GM12878 (cell line): ENCODE measurements around the gene XRCC2. TPM values are rescaled to one million over a fixed set of nuclear protein-coding genes. Genes with fewer than 3 reads are reported as not detected.

Experiments used
- ATAC-seq: fragments of 200-7000 bp; cut with Tn5 transposase; 3 replicates; pipeline ENCODE4 v1.9.1; 2020; ENCODE audit warnings: mild to moderate bottlenecking, moderate library complexity
- BruUV-seq: library from RNA; stranded (reverse); fragments of 400-500 nt; replicated peaks from 2 replicates; lab custom pipeline; 2021; lab: Mats Ljungman, UMichigan
- CTCF ChIA-PET: fragments of 300-600 bp; sonication (Branson Sonifier 250); formaldehyde crosslinking; extraction: SDS; loops from one replicate; lab custom pipeline; 2021; ENCODE audit warnings: inconsistent platforms; lab: Yijun Ruan, JAX
- POLR2A ChIA-PET: fragments of 350-600 bp; formaldehyde crosslinking; extraction: SDS; loops from one replicate; lab custom pipeline; 2021; ENCODE audit warnings: inconsistent platforms; lab: Charles Lee
- RAD21 ChIA-PET: fragments of 300-600 bp; sonication (Branson Sonifier 250); formaldehyde crosslinking; loops from one replicate; lab custom pipeline; 2023; ENCODE audit warnings: antibody characterized with exemption; ENCODE audit not compliant: unreplicated experiment; lab: Charles Lee
- SMC1A ChIA-PET: fragments of 300-600 bp; sonication (Branson Sonifier 250); formaldehyde crosslinking; loops from one replicate; lab custom pipeline; 2023; ENCODE audit not compliant: unreplicated experiment, uncharacterized antibody; lab: Charles Lee
- DNase-seq: peaks from one replicate; pipeline ENCODE4 v3.0.0-alpha.2; 2011; ENCODE audit warnings: low read depth, low spot score
- FAIRE-seq: peaks from 3 replicates; lab custom pipeline; 2011; peaks lifted over from hg19 to GRCh38; lab: Jason Lieb, UNC
- H2AFZ ChIP-seq: 2 replicates; pipeline ENCODE4 v1.6.0; 2011; ENCODE audit warnings: low read depth, low read length, control low read depth; ENCODE audit not compliant: control insufficient read depth
- H3K27ac ChIP-seq: 2 replicates; pipeline ENCODE4 v1.5.1; 2011; ENCODE audit warnings: control low read depth; ENCODE audit not compliant: control insufficient read depth, insufficient read depth
- H3K27me3 ChIP-seq, 2 experiments: replicated peaks in 1 of 2; 2 replicates each; pipeline versions ENCODE4 v1.6.0 to v1.6.1; 2011; ENCODE audit warnings: low read length in 1 of 2; ENCODE audit not compliant: control insufficient read depth in 2 of 2, insufficient read depth in 2 of 2
- H3K36me3 ChIP-seq, 2 experiments: 2 replicates each; pipeline ENCODE4 v1.5.1; 2011; ENCODE audit warnings: low read length in 1 of 2; ENCODE audit not compliant: control insufficient read depth in 2 of 2, insufficient read depth in 2 of 2
- H3K4me1 ChIP-seq: 2 replicates; pipeline ENCODE4 v1.6.1; 2011; ENCODE audit warnings: mild to moderate bottlenecking, low read length, moderate library complexity, mixed read lengths; ENCODE audit not compliant: control insufficient read depth, insufficient read depth
- H3K4me2 ChIP-seq: 2 replicates; pipeline ENCODE4 v1.6.0; 2011; ENCODE audit warnings: control low read depth; ENCODE audit not compliant: control insufficient read depth, insufficient read depth
- H3K4me3 ChIP-seq: fragments of 200-600 bp; sonication (generic); 2 replicates; pipeline ENCODE4 v1.5.1; 2016
- H3K79me2 ChIP-seq: 2 replicates; pipeline ENCODE4 v1.6.0; 2011; ENCODE audit warnings: low read length; ENCODE audit not compliant: control insufficient read depth, insufficient read depth
- H3K9ac ChIP-seq: 2 replicates; pipeline ENCODE4 v1.8.0; 2011; ENCODE audit warnings: low read length, control low read depth, mixed read lengths; ENCODE audit not compliant: control insufficient read depth, insufficient read depth
- H3K9me3 ChIP-seq: replicated peaks from 3 replicates; pipeline ENCODE4 v1.5.1; 2011; ENCODE audit warnings: mild to moderate bottlenecking, low read length; ENCODE audit not compliant: control insufficient read depth, insufficient read depth
- H4K20me1 ChIP-seq: 2 replicates; pipeline ENCODE4 v1.6.0; 2011; ENCODE audit not compliant: control insufficient read depth, insufficient read depth
- CBX5 ChIP-seq: sonication (generic); IDR thresholded peaks from 2 replicates; pipeline ENCODE4 v1.6.1; 2016; ENCODE audit warnings: low read depth, moderate library complexity, mild to moderate bottlenecking, inconsistent platforms
- ETV6 ChIP-seq, 2 experiments: fragments of 450-650 bp in 1 of 2; IDR thresholded peaks in 1 of 2; conservative IDR thresholded peaks in 1 of 2; 2 replicates each; pipeline ENCODE4 v1.6.1; 2014; ENCODE audit warnings: antibody characterized with exemption in 1 of 2, borderline replicate concordance in 1 of 2, low read depth in 1 of 2, mild to moderate bottlenecking in 1 of 2, moderate library complexity in 1 of 2
- FOXM1 ChIP-seq: IDR thresholded peaks from 2 replicates; pipeline ENCODE4 v1.6.1; 2012; ENCODE audit warnings: low read depth, mild to moderate bottlenecking, inconsistent platforms, low read length, moderate library complexity
- KDM1A ChIP-seq: fragments of 200-600 bp; sonication (generic); IDR thresholded peaks from 2 replicates; pipeline ENCODE4 v1.6.1; 2016; ENCODE audit warnings: borderline replicate concordance
- NKRF ChIP-seq: fragments of 450-650 bp; conservative IDR thresholded peaks from 2 replicates; pipeline ENCODE4 v1.6.1; 2017; ENCODE audit warnings: mild to moderate bottlenecking, moderate library complexity
- PAX5 ChIP-seq: IDR thresholded peaks from 2 replicates; pipeline ENCODE4 v1.6.1; 2011; ENCODE audit warnings: low read depth, low read length, borderline replicate concordance
- RCOR1 ChIP-seq: conservative IDR thresholded peaks from 2 replicates; pipeline ENCODE4 v1.6.1; 2012; ENCODE audit warnings: low read depth, low read length, improper control_type of control experiment
- SMAD1 ChIP-seq: fragments of 450-650 bp; IDR thresholded peaks from 2 replicates; pipeline ENCODE4 v1.6.1; 2018; ENCODE audit warnings: mild to moderate bottlenecking, low read depth; ENCODE audit not compliant: partially characterized antibody
- SMARCA5 ChIP-seq: fragments of 450-650 bp; IDR thresholded peaks from 2 replicates; pipeline ENCODE4 v1.6.1; 2017; ENCODE audit warnings: mild to moderate bottlenecking
- SREBF1 ChIP-seq: IDR thresholded peaks from 2 replicates; pipeline ENCODE4 v1.6.1; 2012; ENCODE audit warnings: mild to moderate bottlenecking, low read length
- USF1 ChIP-seq: IDR thresholded peaks from 2 replicates; pipeline ENCODE4 v1.6.1; 2011; ENCODE audit warnings: borderline replicate concordance, low read depth, mild to moderate bottlenecking, moderate library complexity, mixed read lengths, low read length; ENCODE audit not compliant: insufficient read depth; ENCODE audit errors: extremely low read length
- WGBS: methylation state at CpG from one replicate; pipeline ENCODE4 v1.1.6; 2016; ENCODE audit warnings: low lambda C conversion rate; ENCODE audit not compliant: insufficient replicate concordance, insufficient coverage; ENCODE audit errors: missing lambda C conversion rate; 5-methylcytosine and 5-hydroxymethylcytosine counted together
- in situ Hi-C: fragments of 300-500 bp; cut with MboI; formaldehyde crosslinking; loops from 9 replicates; pipeline ENCODE4 v1.14.3; 2018; ENCODE audit warnings: mixed read lengths
- intact Hi-C: fragments of 100-400 bp; cut with micrococcal nuclease; formaldehyde crosslinking; loops from one replicate; pipeline ENCODE4 v1.14.2; 2022; ENCODE audit not compliant: unreplicated experiment
- polyA plus RNA-seq, 11 experiments: library from polyadenylated mRNA; depleted of rRNA in 4 of 11; unstranded in 6 of 11; stranded (reverse) in 5 of 11; fragments of >200 nt; fragmentation: Nextera tagmentation in 4 of 11; fragmentation: Illumina TruSeq in 1 of 11; extraction: Ambion mirVana in 4 of 11; extraction: Trizol in 1 of 11; gene quantifications; 1 replicate in 1 of 11; 2 replicates in 10 of 11; pipeline versions ENCODE4 v1.2.1 to v1.2.3, GENCODE V29; 2011 to 2016; ENCODE audit warnings: inconsistent platforms in 2 of 11, missing spikeins in 2 of 11, low read depth in 1 of 11
- total RNA-seq, 4 experiments: library from RNA; depleted of rRNA in 3 of 4; stranded (reverse); fragments of >200 nt in 3 of 4; fragmentation: Illumina TruSeq in 1 of 4; extraction: Trizol in 1 of 4; gene quantifications; 2 replicates each; pipeline versions ENCODE4 v1.2.1 to v1.2.3, GENCODE V29; 2013 to 2021
- TF ChIP-seq, protein P1 (sequence below): fragments of 450-650 bp; IDR thresholded peaks from 2 replicates; pipeline ENCODE4 v1.6.1; 2017; ENCODE audit warnings: borderline replicate concordance
- TF ChIP-seq, protein P2 (sequence below): fragments of 450-650 bp; IDR thresholded peaks from 2 replicates; pipeline ENCODE4 v1.6.1; 2016; ENCODE audit warnings: mild to moderate bottlenecking

Gene XRCC2
- total and polyA plus RNA-seq, 10 of the 15 experiments (the other 5 are each of a cell fraction or from before 2014, with no cell fraction given) = 4.8 to 21.4 (median 13.9) TPM

- ATAC-seq = no peak
Observed at GRCh38 chr7:152618427-152618826, 57.5 kb downstream of the XRCC2 start.

More at GRCh38 chr7:152618427-152618826, 57.5 kb downstream of the XRCC2 start:
- no peaks in the 10 kb centered on the region for H3K9me3 ChIP-seq
- H3K9ac ChIP-seq = no peak overlapping the region
- POLR2A ChIA-PET = interaction anchor here (0.6 kb wide), 1 partner anchor 36 kb away, joined by 3 read pairs; no protein-coding TSS in a partner anchor
- intact Hi-C loops = no loop called here
- BruUV-seq = no TSS peak
- no peaks in the 10 kb centered on the region for H3K27me3 ChIP-seq
- WGBS = 77% methylated on average over 5 of the region's 5 CpGs
- FAIRE-seq (no peak), DNase-seq (no peak)
- no peaks in the 10 kb centered on the region for H4K20me1 ChIP-seq
- CTCF ChIA-PET = no interaction called here
- SMC1A ChIA-PET = interaction anchor here (1.6 kb wide), 1 partner anchor 288 kb away, joined by 3 read pairs; no protein-coding TSS in a partner anchor
- H2AFZ ChIP-seq = no peak overlapping the region
- H3K79me2 ChIP-seq = no peaks in the 10 kb centered on the region
- no peak overlapping the region for H3K27ac ChIP-seq
- no peak for TF ChIP-seq RCOR1
- TF ChIP-seq USF1 = no peak
- no peak for TF ChIP-seq NKRF
- TF ChIP-seq CBX5 = no peak
- TF ChIP-seq, protein P1, sequence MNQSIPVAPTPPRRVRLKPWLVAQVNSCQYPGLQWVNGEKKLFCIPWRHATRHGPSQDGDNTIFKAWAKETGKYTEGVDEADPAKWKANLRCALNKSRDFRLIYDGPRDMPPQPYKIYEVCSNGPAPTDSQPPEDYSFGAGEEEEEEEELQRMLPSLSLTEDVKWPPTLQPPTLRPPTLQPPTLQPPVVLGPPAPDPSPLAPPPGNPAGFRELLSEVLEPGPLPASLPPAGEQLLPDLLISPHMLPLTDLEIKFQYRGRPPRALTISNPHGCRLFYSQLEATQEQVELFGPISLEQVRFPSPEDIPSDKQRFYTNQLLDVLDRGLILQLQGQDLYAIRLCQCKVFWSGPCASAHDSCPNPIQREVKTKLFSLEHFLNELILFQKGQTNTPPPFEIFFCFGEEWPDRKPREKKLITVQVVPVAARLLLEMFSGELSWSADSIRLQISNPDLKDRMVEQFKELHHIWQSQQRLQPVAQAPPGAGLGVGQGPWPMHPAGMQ = no peak
- TF ChIP-seq SMAD1 = no peak
- no peak for TF ChIP-seq KDM1A
- TF ChIP-seq FOXM1 = no peak
- no peak for TF ChIP-seq SMARCA5
- TF ChIP-seq SREBF1 = no peak
- TF ChIP-seq PAX5 = no peak
- TF ChIP-seq ETV6 (conservative IDR thresholded peaks at IDR 0.05 in 1 of 2, IDR thresholded peaks at IDR 0.05 in 1 of 2; ENCODE audit: borderline replicate concordance in 1 of 2, low read depth in 1 of 2) = no peak
- TF ChIP-seq, protein P2, sequence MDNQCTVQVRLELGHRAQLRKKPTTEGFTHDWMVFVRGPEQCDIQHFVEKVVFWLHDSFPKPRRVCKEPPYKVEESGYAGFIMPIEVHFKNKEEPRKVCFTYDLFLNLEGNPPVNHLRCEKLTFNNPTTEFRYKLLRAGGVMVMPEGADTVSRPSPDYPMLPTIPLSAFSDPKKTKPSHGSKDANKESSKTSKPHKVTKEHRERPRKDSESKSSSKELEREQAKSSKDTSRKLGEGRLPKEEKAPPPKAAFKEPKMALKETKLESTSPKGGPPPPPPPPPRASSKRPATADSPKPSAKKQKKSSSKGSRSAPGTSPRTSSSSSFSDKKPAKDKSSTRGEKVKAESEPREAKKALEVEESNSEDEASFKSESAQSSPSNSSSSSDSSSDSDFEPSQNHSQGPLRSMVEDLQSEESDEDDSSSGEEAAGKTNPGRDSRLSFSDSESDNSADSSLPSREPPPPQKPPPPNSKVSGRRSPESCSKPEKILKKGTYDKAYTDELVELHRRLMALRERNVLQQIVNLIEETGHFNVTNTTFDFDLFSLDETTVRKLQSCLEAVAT = no peak
- H3K4me2 ChIP-seq = no peak overlapping the region
- no peaks in the 10 kb centered on the region for H3K36me3 ChIP-seq
- in situ Hi-C loops = no loop called here
- no peak overlapping the region for H3K4me3 ChIP-seq
- RAD21 ChIA-PET = no interaction called here
- no peaks in the 10 kb centered on the region for H3K4me1 ChIP-seq
